Measurements from ENCODE around the gene L3MBTL1.

The L3MBTL1 gene

DNA sequence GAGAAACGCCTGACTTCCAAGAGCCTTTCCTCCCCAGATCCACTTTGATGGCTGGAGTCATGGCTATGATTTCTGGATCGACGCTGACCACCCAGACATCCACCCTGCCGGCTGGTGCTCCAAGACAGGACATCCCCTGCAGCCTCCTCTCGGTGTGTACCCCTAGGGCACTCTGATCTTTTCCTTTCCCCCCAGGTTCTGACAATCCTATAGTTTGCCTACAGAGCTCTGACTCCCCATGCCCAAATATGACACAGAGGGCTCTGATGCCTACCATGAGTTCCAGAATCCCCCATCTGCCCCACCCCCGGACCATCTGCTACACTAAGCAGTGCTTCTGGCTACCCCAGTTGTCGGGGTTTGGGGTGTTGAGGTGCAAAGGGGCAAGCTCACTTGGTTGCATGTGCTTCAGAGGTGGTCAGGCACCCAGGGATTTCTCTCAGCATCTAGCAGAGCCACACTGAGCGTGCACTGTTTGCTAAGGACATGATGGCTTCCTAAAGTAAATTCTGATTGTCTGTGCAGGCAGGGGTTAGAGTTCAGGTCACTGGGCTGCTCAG, 27.4 kb downstream of the L3MBTL1 start:
- TF ChIP-seq POLR2A (IDR thresholded peaks at IDR 0.05; ENCODE audit: low read depth, low read length): no peak
- FAIRE-seq (no peak), DNase-seq (ENCODE audit: insufficient read length, low spot score) (no peak)

DNA sequence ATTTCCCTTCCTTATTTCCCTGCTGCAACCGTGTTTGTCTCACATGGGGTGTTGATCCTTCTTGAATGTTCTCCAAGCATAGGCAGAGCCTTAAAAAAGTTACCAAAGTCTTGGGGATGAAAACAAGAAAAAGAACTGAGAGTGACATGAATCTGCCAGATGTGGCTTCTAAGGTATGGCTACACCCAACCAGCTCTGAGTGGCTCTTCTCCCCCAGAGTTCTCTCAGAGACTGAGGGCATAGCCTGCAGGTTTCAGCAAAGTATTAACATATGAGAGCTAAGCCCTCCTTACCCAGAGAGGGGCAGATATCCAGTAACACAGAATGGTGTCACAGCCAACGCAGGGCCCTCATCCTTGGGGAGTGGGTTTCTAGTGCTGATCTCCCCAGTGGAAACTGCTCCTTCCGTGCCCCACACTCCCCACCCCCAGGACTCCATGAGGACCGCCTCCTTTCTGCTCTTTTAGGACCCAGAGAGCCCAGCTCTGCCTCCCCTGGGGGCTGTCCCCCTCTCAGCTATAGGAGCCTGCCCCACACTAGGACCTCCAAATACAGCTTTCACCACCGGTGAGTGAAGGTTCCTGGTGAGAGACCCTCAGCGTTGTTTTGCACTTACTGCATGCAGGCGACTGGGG, 28.0 kb downstream of the L3MBTL1 start:
- FAIRE-seq (no peak), DNase-seq (ENCODE audit: insufficient read length, low spot score) (no peak)
- TF ChIP-seq POLR2A (IDR thresholded peaks at IDR 0.05; ENCODE audit: low read depth, low read length): no peak

DNA sequence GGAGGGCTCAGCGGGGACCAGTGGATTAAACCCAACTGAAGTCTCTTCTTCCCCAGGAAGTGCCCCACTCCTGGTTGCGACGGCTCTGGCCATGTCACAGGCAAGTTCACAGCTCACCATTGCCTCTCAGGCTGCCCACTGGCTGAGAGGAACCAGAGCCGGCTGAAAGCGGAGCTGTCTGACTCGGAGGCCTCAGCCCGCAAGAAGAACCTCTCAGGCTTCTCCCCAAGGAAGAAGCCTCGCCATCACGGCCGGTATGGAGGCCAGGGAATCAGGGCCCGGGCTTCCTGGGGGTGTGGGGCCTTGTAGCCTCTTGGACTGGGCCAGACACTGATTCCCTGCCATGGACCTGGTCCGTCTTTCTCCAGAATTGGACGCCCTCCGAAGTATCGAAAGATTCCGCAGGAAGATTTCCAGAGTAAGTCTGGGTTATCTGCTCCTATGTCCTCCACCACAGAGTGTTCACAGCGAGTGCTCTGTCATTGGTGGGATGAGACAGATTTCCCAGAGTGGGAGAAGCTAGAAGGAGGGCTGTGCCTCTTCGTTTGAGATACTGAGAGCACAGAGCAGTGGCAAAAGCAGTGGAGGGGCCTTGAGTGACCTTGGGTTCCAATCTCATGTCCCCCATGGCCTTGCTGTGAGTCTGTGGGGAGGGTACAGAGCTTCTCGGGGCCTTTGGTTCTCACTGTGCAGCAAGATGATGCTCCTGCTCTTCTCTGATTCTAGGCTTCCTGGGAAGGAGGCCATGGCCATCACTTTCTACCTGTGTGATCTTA, 28.7 kb downstream of the L3MBTL1 start:
- FAIRE-seq (no peak), DNase-seq (ENCODE audit: insufficient read length, low spot score) (no peak)
- TF ChIP-seq POLR2A (IDR thresholded peaks at IDR 0.05; ENCODE audit: low read depth, low read length): no peak

DNA sequence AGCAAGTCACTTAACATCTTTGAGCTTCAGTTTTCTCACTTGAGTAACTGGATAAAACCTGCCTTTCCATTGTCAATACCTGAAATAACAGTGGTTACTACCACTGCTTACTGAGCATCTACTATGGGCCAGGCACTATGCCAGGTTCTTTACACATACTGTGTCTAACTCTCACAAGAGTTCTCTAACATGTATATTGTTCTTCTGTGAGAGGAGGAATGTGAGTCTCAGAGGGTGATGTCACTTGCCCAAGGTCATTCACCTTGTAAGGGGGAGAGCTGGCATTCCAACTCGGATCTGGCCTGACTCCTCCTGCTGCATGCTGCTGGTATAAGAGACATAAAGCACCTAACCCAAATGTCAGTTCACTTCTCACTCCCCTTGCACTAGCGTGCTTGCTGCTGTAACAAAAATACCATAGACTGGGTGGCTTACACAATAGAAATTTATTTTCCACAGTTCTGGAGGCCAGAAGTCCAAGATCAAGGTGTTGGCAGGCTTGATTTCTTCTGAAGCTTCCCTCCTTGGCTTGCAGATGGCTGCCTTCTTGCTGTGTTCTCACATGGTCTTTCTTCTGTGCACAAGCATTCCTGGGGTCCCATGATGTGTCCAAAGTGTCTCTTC, 29.4 kb downstream of the L3MBTL1 start:
- no peak for TF ChIP-seq POLR2A (IDR thresholded peaks at IDR 0.05; ENCODE audit: low read depth, low read length)
- DNase-seq (ENCODE audit: insufficient read length, low spot score) (no peak), FAIRE-seq (no peak)

DNA sequence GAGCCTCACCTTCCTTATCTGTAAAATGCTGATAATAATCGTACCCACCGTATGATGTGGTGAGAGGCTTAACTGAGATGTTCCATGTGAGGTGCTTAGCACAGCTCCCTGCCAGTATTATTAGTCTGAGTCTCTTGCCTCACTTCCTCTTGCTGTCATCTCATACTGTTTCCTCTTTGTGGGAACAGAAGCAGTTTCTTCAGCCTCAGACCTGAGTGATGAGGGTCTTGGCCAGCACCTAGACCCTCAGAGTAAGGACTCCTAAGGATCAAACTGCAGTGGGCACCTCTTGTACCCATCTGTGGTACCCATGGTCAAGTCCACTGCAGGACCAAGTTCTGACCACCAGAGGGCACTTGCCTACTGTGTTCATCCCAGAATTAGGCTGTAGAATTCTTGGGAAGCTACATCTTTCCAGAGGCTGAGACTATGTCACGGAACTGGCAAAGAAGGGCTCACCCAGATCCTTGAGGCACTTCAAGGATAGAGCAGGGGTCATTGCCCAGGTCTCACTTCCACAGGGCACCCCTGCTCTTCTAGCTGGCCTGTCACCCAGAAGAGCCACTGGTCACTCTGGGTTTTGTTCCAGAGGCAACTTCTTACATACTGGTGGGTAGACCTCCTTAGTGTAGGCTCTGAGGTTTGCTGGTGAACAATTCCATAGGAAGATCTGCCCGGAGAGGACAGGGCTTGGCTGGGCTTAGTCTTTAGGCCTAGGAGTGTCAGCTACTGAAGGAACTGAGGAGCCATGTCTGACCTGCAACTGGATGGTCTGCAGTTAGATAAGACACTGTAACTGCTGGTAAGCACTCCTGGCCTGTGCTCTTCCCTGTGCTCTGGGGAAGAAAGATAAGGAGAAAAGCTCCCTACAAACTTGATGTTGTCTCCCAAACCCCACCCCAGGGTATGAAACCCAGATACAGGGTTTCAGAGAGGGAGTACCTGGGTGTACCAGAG, 30.7 kb downstream of the L3MBTL1 start:
- no peak for FAIRE-seq
- TF ChIP-seq POLR2A (IDR thresholded peaks at IDR 0.05; ENCODE audit: low read depth, low read length): no peak
- peak; percentile 50 for DNase-seq (ENCODE audit: insufficient read length, low spot score)

DNA sequence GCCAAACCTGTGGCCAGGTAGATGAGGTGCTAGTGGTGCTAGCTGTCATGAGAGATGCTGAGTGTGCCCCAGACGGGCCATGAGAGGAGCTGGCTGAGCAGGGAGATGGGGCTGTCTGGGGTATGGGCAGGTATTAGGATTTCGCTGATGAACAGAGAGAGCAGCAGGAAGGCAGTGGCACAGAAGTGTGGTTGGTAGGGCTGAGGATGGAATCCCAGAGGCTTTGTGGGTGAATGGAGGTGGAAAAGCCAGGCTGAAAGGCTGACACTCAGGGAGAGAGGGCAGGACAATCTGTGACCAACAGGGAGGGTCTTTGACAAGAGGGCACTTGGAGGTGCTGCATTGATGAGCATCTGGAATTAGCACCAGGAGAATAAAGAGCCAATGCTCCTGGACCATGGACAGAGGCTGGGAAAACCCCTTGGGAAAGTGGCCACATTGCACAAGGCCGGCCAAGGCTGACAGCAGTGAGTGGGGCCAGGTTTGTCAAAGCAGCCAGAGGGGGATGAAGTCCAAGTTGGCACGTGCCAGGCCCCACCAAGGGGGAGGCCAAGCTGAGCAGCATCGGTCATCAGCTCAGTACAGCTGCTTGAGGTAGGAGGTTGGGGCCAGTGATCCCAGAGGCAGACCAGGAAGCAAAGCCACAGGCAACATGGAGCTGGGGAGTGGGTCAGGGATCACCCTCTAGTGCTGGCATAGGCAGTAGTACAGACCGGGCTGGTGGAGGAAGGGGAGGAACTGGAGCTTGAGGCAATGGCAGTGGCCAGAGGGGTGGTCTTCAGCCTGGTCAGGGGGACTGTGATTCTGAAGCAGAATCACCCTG, 31.6 kb downstream of the L3MBTL1 start:
- DNase-seq (ENCODE audit: insufficient read length, low spot score) (no peak), FAIRE-seq (no peak)
- TF ChIP-seq POLR2A (IDR thresholded peaks at IDR 0.05; ENCODE audit: low read depth, low read length): no peak

DNA sequence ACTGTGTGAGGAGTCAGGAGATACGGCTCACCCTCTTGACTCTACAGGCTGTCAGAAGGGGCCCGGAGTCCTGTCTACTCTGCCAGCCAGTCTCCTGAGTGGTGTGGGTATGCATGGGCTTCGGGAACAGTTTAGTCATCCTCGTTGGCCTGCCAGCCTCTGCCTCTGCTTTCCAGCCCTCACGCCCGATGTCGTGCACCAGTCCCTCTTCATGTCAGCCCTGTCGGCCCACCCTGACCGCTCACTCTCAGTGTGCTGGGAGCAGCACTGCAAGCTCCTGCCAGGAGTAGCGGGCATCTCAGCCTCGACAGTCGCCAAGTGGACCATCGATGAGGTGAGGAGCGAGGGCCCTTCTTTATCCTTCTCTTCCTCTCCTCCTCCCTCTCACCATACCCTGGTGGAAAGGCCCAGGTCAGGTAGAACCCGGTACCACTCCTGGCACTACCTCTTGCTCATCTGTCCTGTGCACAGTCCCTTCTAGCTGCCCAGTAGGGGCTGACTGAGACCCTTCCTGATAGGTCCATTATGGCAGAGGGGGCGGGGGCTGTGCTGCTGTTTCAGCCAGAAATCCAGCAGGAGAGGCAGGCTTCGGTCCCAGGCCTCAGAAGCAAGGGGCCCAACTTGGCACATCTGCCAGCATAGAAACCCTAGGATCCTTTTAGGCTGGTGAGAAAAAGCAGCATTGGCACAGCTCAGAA, 32.6 kb downstream of the L3MBTL1 start:
- FAIRE-seq: no peak
- DNase-seq (ENCODE audit: insufficient read length, low spot score): no peak
- TF ChIP-seq POLR2A (IDR thresholded peaks at IDR 0.05; ENCODE audit: low read depth, low read length): no peak

DNA sequence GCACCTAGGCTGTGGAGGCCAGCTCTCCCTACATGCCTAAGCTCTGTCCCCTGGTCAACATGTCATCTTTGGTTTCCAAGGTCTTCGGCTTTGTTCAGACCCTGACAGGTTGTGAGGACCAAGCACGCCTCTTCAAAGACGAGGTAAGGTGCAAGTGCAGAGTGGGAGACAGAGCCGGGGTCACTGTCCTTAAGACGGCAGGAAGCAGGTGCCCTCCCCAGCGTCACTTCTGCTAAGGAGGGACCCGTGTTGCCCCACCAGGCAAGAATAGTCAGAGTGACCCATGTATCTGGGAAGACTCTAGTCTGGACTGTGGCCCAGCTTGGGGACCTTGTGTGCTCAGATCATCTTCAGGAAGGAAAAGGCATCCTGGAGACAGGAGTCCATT, 33.2 kb downstream of the L3MBTL1 start:
- TF ChIP-seq POLR2A (IDR thresholded peaks at IDR 0.05; ENCODE audit: low read depth, low read length): no peak
- DNase-seq (ENCODE audit: insufficient read length, low spot score) (no peak), FAIRE-seq (no peak)

DNA sequence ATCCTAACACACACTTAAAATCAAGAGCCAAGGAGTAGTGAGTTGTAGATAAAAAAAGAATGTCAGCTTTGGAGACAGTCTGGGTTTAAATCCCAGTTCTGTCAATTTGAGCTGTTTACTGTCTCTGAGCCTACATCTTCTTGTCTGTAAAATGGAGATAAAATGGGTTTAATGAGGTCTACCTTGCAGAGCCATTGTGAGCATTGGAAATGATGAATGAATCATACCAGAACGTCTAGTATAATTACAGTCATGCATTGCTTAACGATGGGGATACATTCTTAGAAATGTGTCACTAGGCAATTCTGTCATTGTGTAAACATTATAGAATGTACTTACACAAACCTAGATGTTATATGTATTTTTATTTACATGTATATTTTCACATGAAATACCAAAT, 33.7 kb downstream of the L3MBTL1 start:
- DNase-seq (ENCODE audit: insufficient read length, low spot score): no peak
- TF ChIP-seq POLR2A (IDR thresholded peaks at IDR 0.05; ENCODE audit: low read depth, low read length): no peak
- FAIRE-seq: no peak

DNA sequence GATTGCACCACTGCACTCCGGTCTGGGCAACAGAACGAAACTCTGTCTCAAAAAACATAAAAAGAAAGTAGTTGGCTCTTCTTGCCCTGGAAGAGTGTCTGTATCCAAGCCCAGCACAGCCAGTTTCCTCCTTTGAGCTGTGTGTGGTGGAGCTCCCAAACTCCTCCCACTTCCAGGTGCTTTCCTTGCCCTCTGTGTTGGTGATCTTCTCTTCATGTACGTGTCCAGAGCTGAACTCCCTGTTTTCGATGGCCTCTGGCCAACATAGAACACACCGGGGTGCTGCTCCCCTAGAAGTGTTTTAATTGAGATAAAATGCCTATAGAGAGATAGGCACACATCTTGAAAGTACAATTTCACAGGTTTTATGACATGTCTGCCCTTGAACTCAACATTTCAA, 34.7 kb downstream of the L3MBTL1 start:
- TF ChIP-seq POLR2A (IDR thresholded peaks at IDR 0.05; ENCODE audit: low read depth, low read length): no peak
- DNase-seq (ENCODE audit: insufficient read length, low spot score): no peak
- no peak for FAIRE-seq

DNA sequence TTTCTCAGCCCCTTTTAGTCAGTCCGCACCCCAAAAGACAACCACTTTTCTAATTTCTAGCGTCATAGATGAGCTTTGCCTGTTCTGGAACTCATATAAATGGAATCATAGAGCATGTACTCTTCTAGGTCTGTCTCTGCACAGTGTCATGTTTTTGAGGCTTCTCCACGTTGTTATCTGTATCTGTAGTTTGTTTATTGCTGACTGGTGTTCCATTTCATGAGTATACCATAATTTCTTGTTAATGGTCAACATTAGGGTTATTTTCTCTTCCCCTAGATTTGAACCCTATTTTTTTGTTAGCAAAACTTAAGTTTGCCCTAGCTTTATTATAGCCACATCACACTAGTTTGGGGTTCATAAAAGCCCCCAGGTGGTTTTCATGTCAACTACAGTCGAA, 35.2 kb downstream of the L3MBTL1 start:
- DNase-seq (ENCODE audit: insufficient read length, low spot score) (no peak), FAIRE-seq (no peak)
- no peak for TF ChIP-seq POLR2A (IDR thresholded peaks at IDR 0.05; ENCODE audit: low read depth, low read length)

DNA sequence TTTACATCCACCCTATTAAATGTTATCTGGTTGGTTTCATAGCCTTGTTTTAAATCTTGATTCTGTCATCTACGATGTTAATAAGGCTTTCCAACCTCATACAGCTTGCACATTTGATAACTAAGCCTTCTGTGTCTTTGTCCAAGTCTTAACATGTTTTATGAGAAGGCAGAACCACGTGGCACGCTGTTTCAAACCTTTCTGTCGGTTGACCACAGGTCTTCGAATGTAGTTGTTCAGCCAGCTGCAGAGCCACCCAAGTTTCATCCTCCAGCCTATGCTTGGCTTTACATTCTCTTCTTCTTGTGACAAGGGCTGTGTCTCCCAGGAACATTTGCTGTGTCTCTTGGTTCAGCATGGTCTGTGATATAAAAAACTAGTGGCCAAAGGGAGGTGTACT, 35.6 kb downstream of the L3MBTL1 start:
- no peak for DNase-seq (ENCODE audit: insufficient read length, low spot score)
- TF ChIP-seq POLR2A (IDR thresholded peaks at IDR 0.05; ENCODE audit: low read depth, low read length): no peak
- no peak for FAIRE-seq

Measured in H54 (cell line).